Thyroid gland (tissue), 4 donors: ENCODE results near the gene KRT3. TPM values are rescaled to one million over a fixed set of nuclear protein-coding genes. Genes with fewer than 3 reads are reported as not detected.

ENCODE experiments used
- DNase-seq, 2 donors: peaks; one replicate each; pipeline ENCODE4 v3.0.0-alpha.2; 2019
- H3K27ac ChIP-seq, 3 donors: fragments of 200-600 bp; sonication (generic); 1 replicate in 2 of 3; 2 replicates in 1 of 3; pipeline ENCODE4 v1.5.1; 2016 to 2019; ENCODE audit warnings: mild to moderate bottlenecking in 1 of 3, moderate library complexity in 1 of 3
- H3K27me3 ChIP-seq: fragments of 200-600 bp; sonication (generic); one replicate; pipeline ENCODE4 v1.5.1; 2019
- H3K36me3 ChIP-seq, 2 donors: fragments of 200-600 bp; sonication (generic); one replicate each; pipeline ENCODE4 v1.5.1; 2016 to 2019
- H3K4me1 ChIP-seq, 2 donors: fragments of 200-600 bp; sonication (generic); one replicate each; pipeline ENCODE4 v1.5.1; 2017 to 2019
- H3K4me3 ChIP-seq, 3 donors: fragments of 200-600 bp; sonication (generic); replicated peaks in 1 of 3; 1 replicate in 2 of 3; 2 replicates in 1 of 3; pipeline ENCODE4 v1.5.1; 2016; ENCODE audit warnings: mild to moderate bottlenecking in 1 of 3
- H3K9me3 ChIP-seq: fragments of 200-600 bp; sonication (generic); one replicate; pipeline ENCODE4 v1.5.1; 2017
- POLR2A ChIP-seq, 2 donors: fragments of 450-650 bp; IDR thresholded peaks; one replicate each; pipeline ENCODE4 v1.6.1; 2017; ENCODE audit warnings: antibody characterized with exemption in 2 of 2, mild to moderate bottlenecking in 2 of 2, moderate library complexity in 1 of 2
- WGBS, 2 donors: methylation state at CpG; one replicate each; pipeline ENCODE4 v1.1.5; 2017; 5-methylcytosine and 5-hydroxymethylcytosine counted together
- intact Hi-C: fragments of 100-400 bp; cut with DNase I; formaldehyde crosslinking; loops from one replicate; pipeline ENCODE4 v1.15.1; 2023
- total RNA-seq, 4 donors: library from RNA; depleted of rRNA; stranded (reverse); fragments of >200 nt; gene quantifications; one replicate each; pipeline ENCODE4 v1.2.3, GENCODE V29; 2016
- TF ChIP-seq, protein P1 (sequence below), 6 experiments: fragments of 200-600 bp in 3 of 6; fragments of 450-650 bp in 3 of 6; sonication (generic) in 3 of 6; IDR thresholded peaks; one replicate each; pipeline ENCODE4 v1.5.1; 2016 to 2019; ENCODE audit warnings: antibody characterized with exemption in 6 of 6, mild to moderate bottlenecking in 2 of 6, inconsistent platforms in 1 of 6, moderate library complexity in 1 of 6

KRT3 gene
- total RNA-seq, 4 donors from 2014 or later: not detected

DNA sequence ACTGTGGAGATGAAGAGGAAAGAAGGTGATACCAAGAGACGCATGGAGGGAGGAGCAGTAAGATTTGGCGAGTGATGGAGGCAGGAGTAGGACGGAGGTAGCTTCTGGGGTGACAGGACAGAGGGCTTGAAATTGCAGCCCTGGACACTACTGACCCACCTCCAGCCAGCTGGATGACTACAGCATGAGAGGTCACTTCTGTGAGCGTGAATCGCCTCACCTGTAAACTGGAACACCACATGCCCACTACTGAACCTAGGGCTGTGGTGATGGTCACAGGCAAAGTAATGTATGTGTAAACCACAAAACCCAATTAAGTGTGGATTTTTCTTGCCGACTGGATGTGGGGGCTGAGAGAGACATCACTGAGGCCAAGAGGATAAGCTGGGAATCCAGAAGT is 24.6 kb upstream of the KRT3 start:
- 85 to 90% methylated on average over 6 of the region's 6 CpGs for WGBS, 2 donors

DNA sequence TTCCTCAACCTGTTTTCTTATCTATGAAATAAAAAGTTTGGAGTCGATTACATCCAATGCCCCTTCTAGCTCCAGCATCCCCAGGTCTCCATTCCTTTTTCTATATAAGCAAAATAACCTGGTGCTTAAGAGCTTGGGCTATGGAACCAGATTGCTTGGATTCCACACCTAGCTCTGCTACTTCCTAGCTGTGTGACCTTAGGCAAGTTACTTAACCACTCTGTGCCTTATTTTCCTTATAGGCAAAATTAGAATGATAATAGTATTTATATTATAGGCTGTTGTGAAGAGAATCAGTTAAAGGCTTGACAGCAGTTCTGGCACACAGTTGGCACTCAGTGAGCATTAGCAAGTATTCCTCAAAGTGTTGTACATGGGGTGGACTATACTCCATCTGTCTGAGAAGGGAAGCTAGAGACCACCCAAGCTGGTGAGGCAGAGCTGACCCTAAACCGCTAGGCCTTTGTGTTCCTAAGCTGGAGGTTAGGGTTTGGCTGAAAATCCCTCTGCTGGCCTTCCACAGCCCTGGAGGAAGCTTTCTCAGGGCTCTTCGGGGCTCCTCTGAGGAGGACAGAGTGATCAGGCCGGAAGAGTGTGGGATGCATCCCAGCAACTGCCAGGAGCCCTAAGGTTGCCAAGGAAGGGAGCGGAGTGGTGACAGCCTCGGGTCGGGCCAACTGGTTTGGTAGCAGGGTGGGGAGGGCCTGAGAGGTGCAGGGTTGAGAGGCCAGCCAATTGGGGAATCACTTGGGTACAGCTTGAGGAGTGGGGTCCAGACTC is 24.0 kb upstream of the KRT3 start:
- H3K27me3 ChIP-seq: no peaks in the 10 kb centered on the region
- H3K27ac ChIP-seq: no peak overlapping the region
- DNase-seq: no peak
- TF ChIP-seq, protein P1, sequence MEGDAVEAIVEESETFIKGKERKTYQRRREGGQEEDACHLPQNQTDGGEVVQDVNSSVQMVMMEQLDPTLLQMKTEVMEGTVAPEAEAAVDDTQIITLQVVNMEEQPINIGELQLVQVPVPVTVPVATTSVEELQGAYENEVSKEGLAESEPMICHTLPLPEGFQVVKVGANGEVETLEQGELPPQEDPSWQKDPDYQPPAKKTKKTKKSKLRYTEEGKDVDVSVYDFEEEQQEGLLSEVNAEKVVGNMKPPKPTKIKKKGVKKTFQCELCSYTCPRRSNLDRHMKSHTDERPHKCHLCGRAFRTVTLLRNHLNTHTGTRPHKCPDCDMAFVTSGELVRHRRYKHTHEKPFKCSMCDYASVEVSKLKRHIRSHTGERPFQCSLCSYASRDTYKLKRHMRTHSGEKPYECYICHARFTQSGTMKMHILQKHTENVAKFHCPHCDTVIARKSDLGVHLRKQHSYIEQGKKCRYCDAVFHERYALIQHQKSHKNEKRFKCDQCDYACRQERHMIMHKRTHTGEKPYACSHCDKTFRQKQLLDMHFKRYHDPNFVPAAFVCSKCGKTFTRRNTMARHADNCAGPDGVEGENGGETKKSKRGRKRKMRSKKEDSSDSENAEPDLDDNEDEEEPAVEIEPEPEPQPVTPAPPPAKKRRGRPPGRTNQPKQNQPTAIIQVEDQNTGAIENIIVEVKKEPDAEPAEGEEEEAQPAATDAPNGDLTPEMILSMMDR (IDR thresholded peaks at IDR 0.05): no peak
- TF ChIP-seq POLR2A (IDR thresholded peaks at IDR 0.05): no peak
- peaks cover 0 to 4% of the 10 kb centered on the region in 2 donors for H3K4me1 ChIP-seq
- no peaks in the 10 kb centered on the region for H3K9me3 ChIP-seq
- WGBS, 2 donors: 78 to 80% methylated on average over 7 of the region's 7 CpGs
- H3K4me3 ChIP-seq: no peak overlapping the region
- intact Hi-C loops: no loop called here
- no peaks in the 10 kb centered on the region for H3K36me3 ChIP-seq

More for the DNA sequence above, 24.6 kb upstream of the KRT3 start:
- no peaks in the 10 kb centered on the region for H3K36me3 ChIP-seq
- no peak for DNase-seq
- peaks cover 0 to 4% of the 10 kb centered on the region in 2 donors for H3K4me1 ChIP-seq
- no peak for TF ChIP-seq POLR2A (IDR thresholded peaks at IDR 0.05)
- TF ChIP-seq, protein P1 (IDR thresholded peaks at IDR 0.05): no peak
- no peak overlapping the region for H3K4me3 ChIP-seq
- no peaks in the 10 kb centered on the region for H3K27me3 ChIP-seq
- H3K27ac ChIP-seq: no peak overlapping the region
- intact Hi-C loops: no loop called here
- H3K9me3 ChIP-seq: no peaks in the 10 kb centered on the region

DNA sequence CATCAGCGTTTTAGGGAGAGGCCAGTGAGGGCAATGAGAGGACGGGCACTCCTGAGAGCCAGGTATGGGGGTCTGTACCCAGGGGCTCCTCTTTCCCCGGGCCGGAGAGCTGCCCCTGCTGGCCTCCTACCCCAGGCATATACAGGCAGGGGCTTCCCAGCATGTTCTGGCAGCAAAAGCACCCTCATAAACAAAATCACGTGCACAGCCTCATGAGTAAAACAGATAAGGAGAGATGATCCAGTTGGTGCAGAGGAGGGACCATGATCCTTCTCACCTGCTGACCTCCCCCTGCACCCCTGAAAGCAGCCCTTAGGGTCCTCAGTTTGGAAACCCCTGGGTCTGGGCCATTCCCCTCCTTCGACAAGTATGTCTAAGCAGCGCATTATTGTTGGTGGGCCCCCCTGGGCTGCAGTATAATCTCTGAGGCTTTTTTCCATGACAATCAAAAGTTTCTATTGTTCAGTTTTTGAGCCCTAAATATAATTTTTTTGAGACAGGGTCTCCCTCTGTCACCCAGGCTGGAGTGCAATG is 23.0 kb upstream of the KRT3 start:
- no peaks in the 10 kb centered on the region for H3K9me3 ChIP-seq
- TF ChIP-seq, protein P1 (IDR thresholded peaks at IDR 0.05): no peak
- TF ChIP-seq POLR2A (IDR thresholded peaks at IDR 0.05): no peak
- no peak overlapping the region for H3K27ac ChIP-seq
- H3K4me1 ChIP-seq: peaks cover 3 to 8% of the 10 kb centered on the region in 2 donors
- H3K36me3 ChIP-seq: no peaks in the 10 kb centered on the region
- WGBS, 2 donors: 67 to 73% methylated on average over 6 to 7 of the region's 7 CpGs
- H3K27me3 ChIP-seq: no peaks in the 10 kb centered on the region
- no peak for DNase-seq
- H3K4me3 ChIP-seq: no peak overlapping the region
- intact Hi-C loops: no loop called here

DNA sequence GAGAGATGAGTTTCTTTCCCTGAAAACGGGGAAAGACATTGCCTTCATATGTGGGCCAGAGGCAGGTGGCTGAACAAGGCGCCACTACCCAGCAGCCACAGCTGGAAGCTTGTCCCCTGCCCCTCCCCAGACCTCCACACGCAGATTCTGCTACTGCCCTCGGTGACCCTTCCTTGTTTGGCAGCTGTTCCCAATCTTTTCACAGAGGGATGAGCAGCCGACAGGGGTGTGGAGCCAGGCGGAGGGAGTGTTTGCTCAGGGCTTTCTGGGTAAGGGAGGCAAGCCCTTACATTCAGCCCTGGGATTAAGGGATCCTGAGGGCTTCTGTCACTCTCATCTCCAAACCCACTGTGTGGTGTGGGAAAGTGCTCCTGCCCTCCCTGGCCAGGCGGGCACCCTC is 22.5 kb upstream of the KRT3 start:
- Histone ChIP-seq H3K4me1 (peaks cover 3 to 8% of the 10 kb centered on the region in 2 donors), H3K9me3 (no peaks in the 10 kb centered on the region), H3K27me3 (no peaks in the 10 kb centered on the region), H3K4me3 (no peak overlapping the region), H3K27ac (no peak overlapping the region), H3K36me3 (no peaks in the 10 kb centered on the region)
- TF ChIP-seq, protein P1 (IDR thresholded peaks at IDR 0.05): no peak
- 38 to 50% methylated on average over 6 to 7 of the region's 7 CpGs for WGBS, 2 donors
- intact Hi-C loops: no loop called here
- no peak for DNase-seq

DNA sequence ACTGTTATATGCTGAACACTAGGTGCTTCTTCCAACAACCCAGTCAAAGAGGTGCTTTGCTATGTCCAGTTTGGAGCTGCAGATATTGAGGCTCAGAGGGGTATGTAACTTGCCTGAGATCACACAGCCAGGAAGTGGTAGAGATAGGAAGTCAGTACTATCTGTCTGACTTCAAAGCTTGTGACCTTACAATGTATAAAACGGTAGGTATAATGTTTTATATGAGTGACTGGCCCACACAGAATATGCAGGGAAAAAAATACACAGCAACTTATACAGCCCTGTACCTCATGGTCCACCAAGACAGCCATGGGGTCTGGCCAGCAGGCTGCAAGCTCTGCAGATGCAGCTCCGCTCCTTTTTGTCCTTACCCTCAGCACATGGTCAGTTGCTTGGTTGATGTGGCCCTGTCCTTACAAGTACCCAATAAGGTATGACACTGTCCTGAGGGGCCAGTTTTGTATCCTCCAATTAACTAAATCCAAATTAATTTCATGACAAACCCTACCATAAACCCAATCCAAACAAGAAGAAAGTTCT is 21.9 kb upstream of the KRT3 start:
- DNase-seq: no peak
- Histone ChIP-seq H3K4me3 (no peak overlapping the region), H3K4me1 (peaks cover 3 to 8% of the 10 kb centered on the region in 2 donors), H3K27ac (no peak overlapping the region), H3K9me3 (no peaks in the 10 kb centered on the region), H3K36me3 (no peaks in the 10 kb centered on the region), H3K27me3 (no peaks in the 10 kb centered on the region)
- intact Hi-C loops: no loop called here
- no peak for TF ChIP-seq POLR2A (IDR thresholded peaks at IDR 0.05)
- TF ChIP-seq, protein P1 (IDR thresholded peaks at IDR 0.05): no peak
- 88 to 90% methylated on average over 2 of the region's 2 CpGs for WGBS, 2 donors
